NK-92 (cell line): ENCODE measurements around the gene TBC1D9.
"Not testable (repeated sequence)": the region's sequence is repeated elsewhere in the genome, so short reads cannot be mapped to it uniquely, and the experiment has no call there.

ENCODE experiments used
- DNase-seq: peaks from one replicate; lab custom pipeline; 2025; ENCODE audit not compliant: unreplicated experiment; lab: John Stamatoyannopoulos, UW

TBC1D9 gene

GRCh38 chr4:140754918-140755773, 1.0 kb downstream of the TBC1D9 start:
- DNase-seq, result no peak

DNA sequence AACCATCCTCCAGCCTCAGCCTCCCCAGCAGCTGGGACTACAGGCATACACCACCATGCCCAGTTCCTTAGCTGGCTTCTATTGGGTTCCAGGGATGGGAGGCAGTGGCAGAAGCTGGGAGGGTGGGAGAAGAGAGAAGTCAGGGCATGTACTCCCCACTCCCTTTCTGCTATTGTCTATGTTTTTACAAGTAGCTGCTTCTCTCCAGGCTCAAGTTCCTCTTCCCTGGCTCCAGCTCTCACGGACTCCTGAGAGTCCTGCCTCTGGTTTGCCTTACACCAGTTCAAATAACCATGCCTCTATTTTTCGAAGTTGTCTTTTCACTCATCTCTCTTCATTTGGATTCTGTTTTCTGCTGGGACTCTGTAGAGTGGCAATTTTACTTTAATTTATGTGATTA, 2.9 kb downstream of the TBC1D9 start:
- no peak for DNase-seq

DNA sequence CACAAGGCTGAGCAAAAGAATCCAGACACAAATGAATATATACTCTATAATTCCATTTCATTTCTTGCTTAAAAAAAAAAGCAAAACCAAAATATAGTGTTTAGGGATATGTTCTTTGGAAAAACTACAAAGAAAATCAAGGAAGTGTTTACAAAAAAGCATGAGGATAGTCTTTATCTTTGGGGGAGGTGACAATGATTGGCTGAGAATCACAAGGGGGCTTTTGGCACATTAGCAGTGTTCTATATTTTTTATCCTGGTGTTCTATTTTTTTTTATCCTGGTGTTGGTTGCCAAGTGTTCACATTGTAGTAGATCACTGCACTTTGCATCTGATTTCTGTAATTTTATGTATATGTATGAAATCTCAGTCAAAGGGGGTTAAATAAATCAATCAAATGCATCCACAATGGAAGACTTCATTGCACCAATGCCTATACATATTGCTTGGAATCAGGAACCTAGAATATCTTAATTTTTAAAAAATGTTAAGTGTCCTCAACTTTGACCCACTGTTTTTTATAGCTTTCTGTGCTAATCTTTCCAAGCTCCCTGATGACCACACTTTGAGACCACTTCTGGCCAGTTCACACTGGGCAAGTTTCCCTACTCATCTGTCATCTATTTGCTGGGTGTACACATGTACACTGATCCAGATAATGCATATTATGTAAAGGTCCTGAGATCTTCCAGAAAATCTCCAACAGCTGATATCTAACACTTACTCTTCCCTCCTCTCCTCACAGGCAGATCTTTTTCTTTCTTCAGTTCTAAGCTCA, 3.7 kb downstream of the TBC1D9 start:
- DNase-seq, result no peak

- no peak for DNase-seq
These were observed 5.7 kb downstream of the TBC1D9 start for GRCh38 chr4:140750470-140750869.

DNA sequence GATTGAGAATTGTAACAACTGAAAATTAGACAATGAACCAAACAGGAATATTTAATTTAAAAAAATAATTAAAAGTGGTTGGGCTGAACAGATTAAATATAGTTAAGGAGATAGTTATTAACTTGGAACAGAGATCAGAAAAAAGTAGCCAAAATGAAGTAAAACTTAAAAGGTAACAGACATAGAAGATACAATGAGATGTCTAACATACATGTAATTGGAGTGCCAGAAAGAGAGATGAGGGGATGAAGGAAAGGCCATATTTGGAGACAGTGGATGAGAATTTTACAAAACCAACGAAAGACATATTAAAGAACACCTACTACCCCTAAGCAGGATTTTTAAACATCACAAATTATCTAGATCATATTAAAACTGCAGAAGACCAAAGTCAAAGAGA, 8.0 kb downstream of the TBC1D9 start:
- DNase-seq, result no peak

GRCh38 chr4:140746546-140746945, 9.6 kb downstream of the TBC1D9 start:
- DNase-seq, result not testable (repeated sequence)

DNA sequence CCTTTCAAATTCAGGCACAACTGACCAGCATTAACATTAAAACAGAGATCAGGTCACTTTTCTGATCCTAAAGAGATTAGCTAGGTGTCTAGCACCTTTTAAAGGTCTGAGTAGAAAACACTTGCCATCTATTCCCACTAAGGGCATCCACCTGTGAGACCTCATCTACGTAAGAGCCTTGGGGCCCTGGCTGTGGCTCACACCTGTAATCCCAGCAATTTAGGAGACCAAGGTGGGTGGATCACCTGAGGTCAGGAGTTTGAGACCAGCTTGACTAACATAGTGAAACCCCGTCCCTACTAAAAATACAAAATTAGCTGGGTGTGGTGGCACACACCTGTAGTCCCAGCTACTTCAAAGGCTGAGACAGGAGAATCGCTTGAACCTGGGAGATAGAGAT, 11.8 kb downstream of the TBC1D9 start:
- no peak for DNase-seq

GRCh38 chr4:140743194-140743931, 12.8 kb downstream of the TBC1D9 start:
- no peak for DNase-seq

GRCh38 chr4:140742838-140743193, 13.4 kb downstream of the TBC1D9 start:
- DNase-seq, result no peak

DNA sequence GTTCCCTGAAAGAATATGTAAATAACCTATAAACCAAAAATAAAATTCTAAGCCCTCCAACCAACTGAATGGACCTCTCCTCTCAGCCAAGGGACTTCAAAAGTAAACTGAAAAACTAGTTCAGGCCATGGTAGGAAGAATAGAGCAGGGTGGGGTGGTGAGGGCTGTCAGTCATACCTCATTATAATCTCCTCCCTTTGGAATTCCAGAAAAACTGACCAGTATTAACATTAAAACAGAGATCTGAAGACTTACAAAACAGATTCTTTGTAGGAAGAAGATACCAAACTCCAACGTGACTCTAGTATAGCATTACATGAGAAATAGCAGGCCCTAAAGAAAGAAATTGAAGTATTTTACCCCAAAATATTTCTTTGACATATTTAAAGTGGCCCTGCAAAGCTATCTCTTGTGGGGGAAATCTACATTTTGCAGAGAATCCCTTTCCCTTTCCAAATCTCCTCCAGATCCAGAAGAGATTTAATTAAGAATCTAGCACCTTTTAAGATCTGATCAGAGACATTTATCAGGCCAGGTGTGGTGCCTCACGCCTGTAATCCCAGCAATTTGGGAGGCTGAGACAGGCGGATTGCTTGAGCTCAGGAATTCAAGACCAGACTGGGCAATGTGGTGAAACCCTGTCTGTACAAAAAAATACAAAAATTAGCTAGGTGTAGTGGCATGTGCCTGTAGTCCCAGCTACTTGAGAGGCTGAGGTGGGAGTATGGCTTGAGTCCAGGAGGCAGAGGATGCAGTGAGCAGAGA, 15.1 kb downstream of the TBC1D9 start:
- DNase-seq, result no peak

DNA sequence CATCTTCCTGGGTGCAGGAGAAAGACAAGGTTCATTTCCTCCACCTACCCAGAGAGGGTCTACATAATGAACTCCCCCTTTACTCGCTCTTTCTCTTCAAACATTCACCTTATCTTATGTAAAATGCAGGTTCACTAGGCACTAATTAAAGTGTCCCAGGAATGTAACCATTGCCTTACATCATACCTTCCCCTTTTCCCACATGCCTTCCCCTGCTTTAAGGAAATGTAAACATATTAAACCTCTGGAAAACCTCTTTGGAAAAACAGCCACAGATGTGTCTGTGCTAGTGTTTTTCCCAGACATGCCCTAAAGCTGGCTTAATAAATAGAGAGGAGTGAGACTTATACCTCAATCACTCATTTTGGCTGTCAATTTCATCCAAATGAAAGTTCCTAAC, 15.8 kb downstream of the TBC1D9 start:
- DNase-seq, result no peak

DNA sequence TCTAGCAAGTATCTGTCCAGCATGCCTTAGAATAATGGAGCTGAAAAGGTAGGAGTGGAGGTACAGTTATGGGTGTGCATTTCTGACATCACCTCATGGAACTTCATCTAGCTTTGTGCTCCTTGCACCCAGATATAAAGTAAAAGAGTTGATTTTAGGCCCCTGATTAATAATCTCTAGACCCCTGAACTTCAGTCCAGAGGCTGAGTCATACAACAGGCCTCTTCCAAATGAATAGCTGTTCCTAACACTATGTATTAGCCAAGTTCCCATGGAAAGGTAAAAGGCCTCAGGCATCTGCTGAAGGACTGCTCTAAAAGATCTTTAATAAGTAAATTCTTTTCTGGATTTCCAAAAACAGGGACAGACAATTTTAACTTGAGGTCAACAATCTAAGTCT, 16.2 kb downstream of the TBC1D9 start:
- no peak for DNase-seq

DNA sequence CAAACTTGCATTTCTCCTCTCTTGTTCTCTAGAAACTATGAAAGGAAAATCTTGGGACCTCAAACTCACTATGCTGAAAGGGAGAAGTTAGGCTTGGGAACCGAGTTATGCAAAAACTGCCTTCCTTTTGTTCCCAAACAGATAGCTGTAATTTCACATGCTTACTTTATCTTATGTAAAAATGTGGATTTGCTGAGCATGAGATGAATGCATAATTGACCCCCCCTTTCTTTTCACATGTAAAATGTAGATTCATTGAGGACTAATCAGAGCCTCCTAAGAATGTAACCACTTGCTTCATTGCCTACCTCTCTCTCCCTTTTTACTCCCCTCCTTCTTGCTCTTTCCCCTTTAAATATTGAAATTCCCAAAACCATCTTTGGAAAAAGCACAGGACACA, 18.0 kb downstream of the TBC1D9 start:
- DNase-seq, result no peak

DNA sequence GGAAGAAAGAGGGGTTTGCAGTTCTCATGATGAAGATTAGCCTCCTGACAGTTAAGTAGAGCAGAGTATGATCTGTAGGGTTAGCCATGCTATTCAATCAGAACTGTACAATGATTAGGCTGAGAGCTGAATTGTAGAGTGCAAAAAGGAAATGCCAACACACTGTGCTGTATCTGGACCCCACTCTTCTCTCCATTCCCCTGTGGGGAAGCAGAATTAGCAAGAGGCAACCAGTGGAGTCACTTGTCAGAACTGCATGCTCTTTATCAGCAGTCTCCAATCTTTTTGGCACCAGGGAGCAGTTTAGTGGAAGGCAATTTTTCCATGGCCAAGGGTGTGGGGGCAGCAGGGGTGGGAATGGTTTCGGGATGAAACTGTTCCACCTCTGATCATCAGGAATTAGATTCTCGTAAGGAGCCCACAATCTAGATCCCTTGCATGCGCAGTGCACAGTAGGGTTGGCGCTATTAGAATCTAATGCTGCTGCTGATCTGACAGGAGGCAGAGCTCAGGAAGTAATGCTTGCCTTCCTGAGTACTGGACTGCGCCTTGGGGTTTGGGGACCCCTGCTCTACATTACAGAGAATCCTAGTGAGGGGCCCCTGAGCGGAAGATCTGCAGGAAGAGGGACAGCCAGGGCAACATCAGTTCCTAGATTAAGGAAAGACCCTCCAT, 19.4 kb downstream of the TBC1D9 start:
- DNase-seq, result no peak

DNA sequence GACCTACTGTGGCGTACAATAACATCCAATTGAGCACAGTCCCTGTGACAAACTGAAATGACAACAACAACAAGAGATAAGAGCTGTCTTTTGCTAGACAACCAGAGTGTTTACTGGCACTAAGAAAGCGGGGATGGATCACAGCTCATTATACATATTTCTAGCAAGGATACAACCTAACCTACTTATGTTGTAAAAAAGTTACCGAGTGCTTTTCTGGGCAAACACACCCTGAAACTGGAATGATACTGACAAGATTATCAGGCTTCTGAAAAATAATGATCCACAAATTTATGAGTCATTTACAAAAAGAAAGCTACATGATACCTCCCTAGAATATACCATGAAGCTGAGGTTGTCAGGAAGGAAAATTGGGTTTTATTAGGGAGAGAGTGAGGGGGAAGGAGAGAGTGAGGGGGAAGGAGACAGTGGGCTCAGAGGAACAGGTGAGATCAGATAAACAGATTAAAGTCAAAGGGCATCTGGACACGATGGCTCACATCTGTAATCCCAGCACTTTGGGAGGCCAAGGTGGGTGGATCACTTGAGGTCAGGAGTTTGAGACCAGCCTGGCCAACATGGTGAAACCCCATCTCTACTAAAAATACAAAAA, 20.3 kb downstream of the TBC1D9 start:
- DNase-seq, result no peak

- DNase-seq, result no peak
These were observed 20.9 kb downstream of the TBC1D9 start for GRCh38 chr4:140735317-140735716.

DNA sequence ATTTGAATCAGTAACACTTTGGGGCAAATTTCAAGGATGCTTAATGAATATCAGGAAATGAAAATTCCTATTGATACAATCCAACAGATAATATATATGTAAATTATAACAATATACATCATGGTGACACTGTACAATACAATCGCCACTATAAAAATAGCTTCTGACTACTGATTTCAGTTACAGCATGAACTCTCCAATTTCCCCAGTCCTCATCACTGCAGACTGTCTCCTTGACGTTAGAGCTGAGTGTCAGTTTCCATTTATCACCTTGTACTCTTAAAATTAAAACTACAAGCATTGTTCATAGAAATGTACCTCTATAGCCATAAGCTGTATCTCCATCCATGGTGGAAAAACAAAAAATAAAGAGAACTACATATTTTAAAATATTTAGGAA, 23.4 kb downstream of the TBC1D9 start:
- no peak for DNase-seq

DNA sequence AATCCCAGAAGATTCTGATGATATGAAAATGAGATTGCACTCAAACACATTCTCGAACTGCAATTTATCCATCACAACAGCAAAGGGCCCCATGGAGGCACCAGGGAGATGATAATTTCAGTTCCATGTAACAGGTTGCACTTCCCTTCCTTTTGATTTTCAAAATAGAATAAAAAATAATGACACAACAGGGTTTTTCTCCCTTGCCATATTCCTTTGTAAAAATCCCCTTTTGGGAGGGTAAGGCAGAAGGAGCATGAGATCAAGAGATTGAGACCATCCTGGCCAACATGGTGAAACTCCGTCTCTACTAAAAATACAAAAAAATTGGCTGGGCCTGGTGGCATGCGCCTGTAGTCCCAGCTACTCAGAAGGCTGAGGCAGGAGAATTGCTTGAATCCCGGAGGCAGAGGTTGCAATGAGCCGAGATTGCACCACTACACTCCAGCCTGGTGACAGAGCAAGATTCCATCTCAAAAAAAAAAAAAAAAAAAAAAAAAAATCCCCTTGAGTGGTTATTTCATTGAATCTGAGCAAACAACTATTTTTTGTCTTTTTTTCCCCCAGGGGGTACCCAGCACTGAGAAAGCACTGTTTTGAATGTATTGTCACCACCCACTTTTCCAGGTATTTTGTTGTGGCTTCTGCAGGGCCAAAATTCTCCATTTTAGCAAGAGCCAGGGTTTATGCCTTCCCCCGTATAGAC, 26.7 kb downstream of the TBC1D9 start:
- no peak for DNase-seq

- DNase-seq, result no peak
These were observed 29.2 kb downstream of the TBC1D9 start for GRCh38 chr4:140726776-140727500.
